DOHH2 (cell line): ENCODE data around the gene TAS2R1.

Source experiments
- H3F3A ChIP-seq: fragments of 200-600 bp; sonication (generic), shearing (Covaris generic); 2 replicates; pipeline ENCODE4 v1.6.0; 2016; ENCODE audit warnings: antibody characterized with exemption, mild to moderate bottlenecking; ENCODE audit not compliant: control insufficient read depth, insufficient read depth
- H3K27ac ChIP-seq: fragments of 200-600 bp; sonication (generic); 2 replicates; pipeline ENCODE4 v1.5.1; 2014; ENCODE audit warnings: low read depth, mild to moderate bottlenecking, low read length, moderate library complexity
- H3K27me3 ChIP-seq: fragments of 200-600 bp; sonication (generic); 2 replicates; pipeline ENCODE4 v1.6.1; 2014; ENCODE audit warnings: mild to moderate bottlenecking, low read length, mixed read lengths; ENCODE audit not compliant: control insufficient read depth
- H3K36me3 ChIP-seq: fragments of 200-600 bp; sonication (generic); 2 replicates; pipeline ENCODE4 v1.6.1; 2014; ENCODE audit warnings: mild to moderate bottlenecking, low read length, moderate library complexity, mixed read lengths; ENCODE audit not compliant: control insufficient read depth
- H3K4me1 ChIP-seq: fragments of 200-600 bp; sonication (generic); 2 replicates; pipeline ENCODE4 v1.6.1; 2014; ENCODE audit warnings: mild to moderate bottlenecking, low read length, mixed read lengths; ENCODE audit not compliant: control insufficient read depth
- H3K4me2 ChIP-seq: fragments of 200-600 bp; sonication (generic); 2 replicates; pipeline ENCODE4 v1.6.0; 2014; ENCODE audit warnings: mild to moderate bottlenecking, low read length, moderate library complexity
- H3K4me3 ChIP-seq: fragments of 200-600 bp; sonication (generic); 2 replicates; pipeline ENCODE4 v1.5.1; 2014; ENCODE audit warnings: mild to moderate bottlenecking, low read length, mixed read lengths
- H3K79me2 ChIP-seq: fragments of 200-600 bp; sonication (generic); 2 replicates; pipeline ENCODE4 v1.6.1; 2014; ENCODE audit warnings: mild to moderate bottlenecking, low read length, mixed read lengths; ENCODE audit not compliant: control insufficient read depth
- H3K9me2 ChIP-seq: fragments of 200-600 bp; sonication (generic); replicated peaks from 2 replicates; pipeline ENCODE4 v1.6.1; 2014; ENCODE audit warnings: mild to moderate bottlenecking, low read length, mixed read lengths; ENCODE audit not compliant: control insufficient read depth
- H3K9me3 ChIP-seq: fragments of 200-600 bp; sonication (generic); 2 replicates; pipeline ENCODE4 v1.6.1; 2014; ENCODE audit warnings: antibody characterized with exemption, low read length, mixed read lengths; ENCODE audit not compliant: control insufficient read depth, insufficient read depth
- H4K20me1 ChIP-seq: fragments of 200-600 bp; sonication (generic); 2 replicates; pipeline ENCODE4 v1.6.0; 2014; ENCODE audit warnings: low read depth, mild to moderate bottlenecking, antibody characterized with exemption, low read length, moderate library complexity; ENCODE audit not compliant: control insufficient read depth, insufficient read depth
- CTCF ChIP-seq: fragments of 200-600 bp; sonication (generic); IDR thresholded peaks from one replicate; pipeline ENCODE4 v1.5.1; 2014; ENCODE audit warnings: antibody characterized with exemption, mild to moderate bottlenecking, low read depth, low read length; ENCODE audit not compliant: poor library complexity, severe bottlenecking
- EZH2phosphoT487 ChIP-seq: fragments of 200-600 bp; sonication (generic); IDR thresholded peaks from 2 replicates; pipeline ENCODE4 v1.6.1; 2017; ENCODE audit warnings: borderline replicate concordance, mild to moderate bottlenecking, antibody characterized with exemption, low read length, moderate library complexity, mixed read lengths

Gene TAS2R1

GRCh38 chr5:9625286-9625685 lies 4.9 kb downstream of the TAS2R1 start:
- Histone ChIP-seq H3K27me3 (no peaks in the 10 kb centered on the region), H3K9me3 (no peaks in the 10 kb centered on the region), H4K20me1 (no peaks in the 10 kb centered on the region), H3K4me1 (no peaks in the 10 kb centered on the region), H3K9me2 (no peaks in the 10 kb centered on the region), H3K4me3 (no peak overlapping the region), H3K36me3 (no peaks in the 10 kb centered on the region), H3F3A (no peaks in the 10 kb centered on the region), H3K79me2 (no peaks in the 10 kb centered on the region), H3K27ac (no peak overlapping the region), H3K4me2 (no peak overlapping the region)
- no peak for TF ChIP-seq CTCF
- no peak for TF ChIP-seq EZH2phosphoT487

DNA sequence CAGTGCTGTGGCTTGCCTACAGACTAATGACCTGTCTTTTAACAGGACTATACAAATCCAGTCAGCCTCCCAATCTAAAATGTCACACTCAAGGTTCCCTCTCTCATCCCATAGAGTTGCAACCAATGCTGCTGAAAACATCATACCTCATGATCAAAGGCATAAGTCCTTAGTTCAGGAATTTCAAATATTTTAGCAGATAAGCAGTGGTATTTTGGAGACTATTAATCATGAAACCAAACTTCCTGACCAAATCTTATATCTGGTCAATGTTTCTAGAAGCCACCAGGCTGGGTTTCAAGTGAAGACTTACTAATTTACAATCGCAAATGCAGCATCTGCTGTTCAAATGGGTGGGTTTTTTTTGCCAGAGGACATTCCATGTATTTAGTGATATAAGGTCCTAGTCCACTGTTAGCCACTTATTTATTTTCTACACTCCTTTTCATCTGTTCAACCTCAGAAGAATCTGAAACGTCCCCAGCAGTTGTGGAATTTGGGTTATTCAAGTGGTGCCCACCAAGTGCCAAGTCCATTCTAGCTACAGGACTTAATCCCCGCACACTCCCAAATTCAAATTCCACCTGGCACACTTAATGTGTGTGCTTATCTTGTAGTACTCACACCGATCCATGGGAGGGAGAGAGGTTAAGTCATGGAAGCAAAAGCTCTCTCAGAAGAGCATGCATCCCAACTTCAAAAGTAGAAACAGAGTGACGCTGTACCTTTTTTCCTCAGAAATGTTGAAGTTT lies 5.8 kb downstream of the TAS2R1 start:
- H3K4me1 ChIP-seq, result no peaks in the 10 kb centered on the region
- TF ChIP-seq CTCF, result no peak
- TF ChIP-seq EZH2phosphoT487, result no peak
- H3K36me3 ChIP-seq, result no peaks in the 10 kb centered on the region
- H3F3A ChIP-seq, result no peaks in the 10 kb centered on the region
- H3K9me2 ChIP-seq, result no peaks in the 10 kb centered on the region
- H3K4me3 ChIP-seq, result no peak overlapping the region
- no peak overlapping the region for H3K4me2 ChIP-seq
- no peaks in the 10 kb centered on the region for H3K27me3 ChIP-seq
- H3K27ac ChIP-seq, result no peak overlapping the region
- no peaks in the 10 kb centered on the region for H4K20me1 ChIP-seq
- H3K79me2 ChIP-seq, result no peaks in the 10 kb centered on the region
- no peaks in the 10 kb centered on the region for H3K9me3 ChIP-seq

DNA sequence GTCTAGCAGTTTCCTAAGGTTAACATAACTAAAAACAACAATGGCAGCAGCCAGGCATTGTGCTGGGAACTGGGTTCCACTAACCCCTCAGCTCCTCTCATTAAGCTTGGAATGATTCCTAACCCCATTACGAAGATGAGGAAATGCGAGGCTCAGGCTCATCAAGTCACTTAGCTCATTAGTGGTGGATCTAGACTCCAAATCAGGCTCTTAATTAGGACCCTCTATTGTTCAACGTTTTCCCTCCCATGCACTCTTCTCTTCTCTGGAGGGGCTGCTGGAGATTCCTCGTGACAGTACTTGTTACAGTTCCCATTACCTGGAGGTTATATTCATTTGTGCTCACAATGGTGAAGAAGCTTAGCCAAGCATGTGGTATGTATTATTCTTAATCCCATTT lies 6.5 kb downstream of the TAS2R1 start:
- no peaks in the 10 kb centered on the region for H3K36me3 ChIP-seq
- no peaks in the 10 kb centered on the region for H3K4me1 ChIP-seq
- H4K20me1 ChIP-seq, result no peaks in the 10 kb centered on the region
- H3F3A ChIP-seq, result no peaks in the 10 kb centered on the region
- H3K4me3 ChIP-seq, result no peak overlapping the region
- H3K27me3 ChIP-seq, result no peaks in the 10 kb centered on the region
- H3K9me2 ChIP-seq, result no peaks in the 10 kb centered on the region
- H3K4me2 ChIP-seq, result no peak overlapping the region
- no peak overlapping the region for H3K27ac ChIP-seq
- H3K79me2 ChIP-seq, result no peaks in the 10 kb centered on the region
- no peak for TF ChIP-seq CTCF
- TF ChIP-seq EZH2phosphoT487, result no peak
- no peaks in the 10 kb centered on the region for H3K9me3 ChIP-seq
